Kidney (tissue), 14 donors: ENCODE measurements around the gene UBXN6. TPM values are rescaled to one million over a fixed set of nuclear protein-coding genes. Genes with fewer than 3 reads are reported as not detected.

Source experiments
- DNase-seq, 5 donors: peaks; one replicate each; pipeline ENCODE4 v3.0.0-alpha.2; 2013 to 2020
- FAIRE-seq: peaks from 2 replicates; lab custom pipeline; 2012; peaks lifted over from hg19 to GRCh38; lab: Jason Lieb, UNC
- H3K27ac ChIP-seq, 2 donors: one replicate each; pipeline ENCODE4 v1.7.0; 2013; ENCODE audit warnings: low read depth in 2 of 2, low read length in 2 of 2, inconsistent platforms in 1 of 2
- H3K27me3 ChIP-seq: one replicate; pipeline ENCODE4 v1.7.1; 2013; ENCODE audit warnings: low read length, inconsistent platforms; ENCODE audit not compliant: control insufficient read depth, insufficient read depth
- H3K36me3 ChIP-seq, 3 donors: one replicate each; pipeline versions ENCODE4 v1.7.0 to v1.7.1; 2013; ENCODE audit warnings: low read length in 3 of 3, control low read depth in 1 of 3, inconsistent platforms in 1 of 3; ENCODE audit not compliant: insufficient read depth in 3 of 3, control insufficient read depth in 2 of 3
- H3K4me1 ChIP-seq, 3 donors: one replicate each; pipeline versions ENCODE4 v1.7.0 to v1.7.1; 2013; ENCODE audit warnings: low read length in 3 of 3, inconsistent platforms in 1 of 3, low read depth in 1 of 3; ENCODE audit not compliant: control insufficient read depth in 2 of 3, insufficient read depth in 2 of 3
- H3K4me3 ChIP-seq, 3 donors: one replicate each; pipeline versions ENCODE4 v1.7.0 to v1.8.1; 2013; ENCODE audit warnings: low read length in 3 of 3, control low read depth in 1 of 3, inconsistent platforms in 1 of 3
- H3K9ac ChIP-seq, 3 donors: one replicate each; pipeline versions ENCODE4 v1.7.0 to v1.7.1; 2013; ENCODE audit warnings: low read length in 3 of 3, control low read depth in 1 of 3, inconsistent platforms in 1 of 3
- H3K9me3 ChIP-seq, 3 donors: one replicate each; pipeline versions ENCODE4 v1.7.0 to v1.7.1; 2013; ENCODE audit warnings: low read length in 3 of 3, control low read depth in 1 of 3, inconsistent platforms in 1 of 3; ENCODE audit not compliant: control insufficient read depth in 2 of 3, insufficient read depth in 1 of 3
- intact Hi-C: fragments of 100-400 bp; cut with DNase I; formaldehyde crosslinking; loops from one replicate; pipeline ENCODE4 v1.11.1; 2022
- polyA plus RNA-seq: library from polyadenylated mRNA; stranded (reverse); fragments of 350-450 nt; fragmentation: Illumina TruSeq; extraction: RNeasy Lipid Tissue Mini Kit (QIAGEN cat#74804); gene quantifications from one replicate; pipeline ENCODE4 v1.2.3, GENCODE V29; 2014; ENCODE audit warnings: low read depth, low replicate concordance; ENCODE audit not compliant: insufficient read depth
- total RNA-seq: library from RNA; stranded (reverse); fragmentation: NEBNext Ultra II Directional; extraction: Animal tissue kit (Norgen Biotek cat#: 25700); gene quantifications from one replicate; pipeline ENCODE4 v1.2.1, GENCODE V29; 2021
- TF ChIP-seq, protein P1 (sequence below): IDR thresholded peaks from 3 replicates; pipeline ENCODE4 v1.5.1; 2012; ENCODE audit warnings: mild to moderate bottlenecking, moderate library complexity, borderline replicate concordance; ENCODE audit not compliant: insufficient read depth; ENCODE audit errors: extremely low read depth
- donor health status: control.
- donor health status: control.
- donor health status: control.
- donor health status: control.
- donor health status: control.
- donor health status: DM: yes; HTN: yes; CAD: no.
- donor health status: Normal renal cell carcinoma (clear cell type).

UBXN6 gene
- total and polyA plus RNA-seq, 2 donors from 2014 or later: 110 to 177 TPM

DNA sequence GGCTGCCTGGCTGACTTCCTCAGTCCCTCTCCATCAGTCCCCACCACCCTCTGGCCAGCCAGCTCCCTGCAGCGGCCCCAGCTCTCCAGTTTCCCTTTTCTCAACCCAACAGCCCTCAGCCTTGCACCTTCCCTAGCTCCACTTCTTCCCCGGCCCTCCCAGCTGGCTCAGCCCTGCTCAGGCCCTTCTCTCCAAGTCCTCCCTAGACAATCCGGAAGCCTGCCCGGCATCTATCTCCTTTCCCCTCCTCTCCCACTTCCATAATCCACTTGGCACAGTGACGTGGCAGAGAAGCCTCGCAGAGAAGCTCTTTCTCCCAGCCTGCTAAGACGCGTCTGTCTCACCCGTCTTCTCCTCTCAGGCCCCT is 1.1 kb downstream of the UBXN6 start:
- Histone ChIP-seq H3K4me3 (peak overlapping the region; percentile 67 to 87 (median 78)), H3K27me3 (no peaks in the 10 kb centered on the region), H3K27ac (peak overlapping the region; percentile 71 to 72), H3K9ac (peak overlapping the region; percentile 56 to 87 (median 81)), H3K4me1 (peaks cover 0 to 18% (median 7%) of the 10 kb centered on the region in 3 donors), H3K9me3 (no peaks in the 10 kb centered on the region), H3K36me3 (peaks cover 3 to 14% (median 11%) of the 10 kb centered on the region in 3 donors)
- DNase-seq (peak in 3 of 5 donors; percentile 59 to 73 (median 67)), FAIRE-seq (no peak)
- intact Hi-C loops: no loop called here
- TF ChIP-seq, protein P1, sequence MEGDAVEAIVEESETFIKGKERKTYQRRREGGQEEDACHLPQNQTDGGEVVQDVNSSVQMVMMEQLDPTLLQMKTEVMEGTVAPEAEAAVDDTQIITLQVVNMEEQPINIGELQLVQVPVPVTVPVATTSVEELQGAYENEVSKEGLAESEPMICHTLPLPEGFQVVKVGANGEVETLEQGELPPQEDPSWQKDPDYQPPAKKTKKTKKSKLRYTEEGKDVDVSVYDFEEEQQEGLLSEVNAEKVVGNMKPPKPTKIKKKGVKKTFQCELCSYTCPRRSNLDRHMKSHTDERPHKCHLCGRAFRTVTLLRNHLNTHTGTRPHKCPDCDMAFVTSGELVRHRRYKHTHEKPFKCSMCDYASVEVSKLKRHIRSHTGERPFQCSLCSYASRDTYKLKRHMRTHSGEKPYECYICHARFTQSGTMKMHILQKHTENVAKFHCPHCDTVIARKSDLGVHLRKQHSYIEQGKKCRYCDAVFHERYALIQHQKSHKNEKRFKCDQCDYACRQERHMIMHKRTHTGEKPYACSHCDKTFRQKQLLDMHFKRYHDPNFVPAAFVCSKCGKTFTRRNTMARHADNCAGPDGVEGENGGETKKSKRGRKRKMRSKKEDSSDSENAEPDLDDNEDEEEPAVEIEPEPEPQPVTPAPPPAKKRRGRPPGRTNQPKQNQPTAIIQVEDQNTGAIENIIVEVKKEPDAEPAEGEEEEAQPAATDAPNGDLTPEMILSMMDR: no peak

DNA sequence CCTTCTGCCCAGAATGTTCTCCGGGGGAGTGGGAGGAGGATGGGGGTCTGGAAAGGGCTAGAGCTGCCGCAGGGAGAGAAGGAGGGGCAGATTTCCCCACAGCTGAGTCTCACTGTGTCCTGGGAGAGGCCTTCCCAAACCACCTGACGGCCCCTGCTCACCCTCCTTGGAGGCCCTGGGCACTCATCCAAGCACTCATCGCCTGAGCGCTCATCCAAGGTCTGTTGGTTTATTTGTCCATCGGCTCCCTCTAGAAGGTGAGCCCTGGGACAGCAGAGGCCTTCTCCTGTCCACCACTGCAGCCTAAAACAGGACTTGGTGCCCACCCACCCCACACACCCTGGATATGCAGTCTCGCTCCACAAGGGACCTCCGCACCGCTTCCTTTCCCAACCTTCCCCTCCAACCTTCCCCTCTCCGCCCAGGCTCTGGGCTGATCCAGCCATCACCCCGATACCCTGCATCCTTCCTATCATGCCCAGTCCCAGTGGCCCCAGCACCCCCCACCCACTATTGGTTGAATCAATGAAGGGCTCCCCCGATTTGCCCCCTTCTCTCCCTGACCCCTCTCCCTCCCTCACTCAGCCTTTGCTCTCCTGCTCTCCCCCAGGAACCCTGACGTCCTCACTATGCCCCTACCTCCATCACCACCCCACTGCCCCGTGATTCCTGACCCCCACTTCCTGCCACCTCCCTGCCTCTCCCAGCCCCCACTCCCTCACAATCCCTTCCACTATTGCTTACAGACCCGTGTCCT is 1.7 kb downstream of the UBXN6 start:
- Histone ChIP-seq H3K4me3 (peak overlapping the region in 2 of 3 donors; percentile 37 to 78), H3K9ac (peak overlapping the region in 1 of 3 donors; percentile 81), H3K9me3 (no peaks in the 10 kb centered on the region), H3K27me3 (no peaks in the 10 kb centered on the region), H3K4me1 (peaks cover 0 to 18% (median 7%) of the 10 kb centered on the region in 3 donors), H3K36me3 (peaks cover 3 to 18% (median 11%) of the 10 kb centered on the region in 3 donors), H3K27ac (peak overlapping the region in 1 of 2 donors; percentile 14)
- TF ChIP-seq, protein P1: no peak
- intact Hi-C loops: no loop called here
- FAIRE-seq (no peak), DNase-seq (peak; percentile 85 to 92 (median 90))

DNA sequence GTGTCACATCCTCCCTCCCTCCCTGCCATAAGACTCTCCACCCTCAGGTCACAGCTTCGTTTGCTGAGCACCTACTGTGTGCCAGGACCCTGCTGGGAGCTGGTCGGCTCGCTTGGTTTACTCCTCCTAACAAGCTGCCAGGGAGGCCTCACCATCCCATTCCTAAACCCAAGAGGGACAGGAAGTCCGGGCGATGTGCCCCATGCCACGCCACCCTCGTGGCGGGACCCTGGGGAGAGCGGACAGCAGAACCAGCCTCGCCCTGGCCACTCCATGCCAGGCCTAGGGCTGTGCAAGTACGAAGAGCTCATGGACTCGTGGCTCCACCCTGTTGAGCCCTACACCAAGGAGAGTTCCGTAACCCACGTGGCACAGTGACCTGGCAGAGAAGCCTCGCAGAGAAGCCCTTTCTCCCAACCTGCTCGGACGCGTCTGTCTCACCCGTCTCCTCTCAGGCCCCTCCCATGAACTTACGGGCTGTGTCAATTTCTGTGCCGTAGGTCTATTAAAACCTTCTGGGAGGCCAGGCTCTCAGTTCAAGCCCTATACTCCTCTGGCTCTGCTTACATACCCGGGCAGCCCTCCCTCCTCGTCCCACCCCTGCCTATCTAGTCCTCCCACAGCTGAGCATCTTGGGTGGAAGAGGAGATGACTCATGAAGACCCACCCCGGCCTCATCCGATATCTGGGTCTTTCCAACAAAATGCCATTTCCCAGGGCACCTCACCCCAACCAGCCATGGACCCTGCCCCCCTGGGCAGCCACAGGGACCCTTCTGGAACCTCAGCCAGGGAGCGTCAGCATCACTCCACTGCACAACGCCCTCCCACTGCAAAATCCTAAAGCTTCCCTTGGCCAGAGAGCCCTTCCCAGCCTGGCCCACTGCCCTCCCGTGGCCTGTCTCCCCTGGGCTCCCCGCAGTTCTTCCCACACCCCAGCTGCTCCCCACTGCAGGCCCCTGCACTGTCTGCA is 2.6 kb downstream of the UBXN6 start:
- H3K36me3 ChIP-seq: peaks cover 3 to 18% (median 13%) of the 10 kb centered on the region in 3 donors
- TF ChIP-seq, protein P1: no peak
- H3K4me1 ChIP-seq: peaks cover 0 to 18% (median 7%) of the 10 kb centered on the region in 3 donors
- H3K27me3 ChIP-seq: no peaks in the 10 kb centered on the region
- H3K9me3 ChIP-seq: no peaks in the 10 kb centered on the region
- DNase-seq: peak in 4 of 5 donors; percentile 55 to 76 (median 60)
- H3K27ac ChIP-seq: peak overlapping the region in 1 of 2 donors; percentile 14
- intact Hi-C loops: no loop called here
- no peak for FAIRE-seq
- no peak overlapping the region for H3K4me3 ChIP-seq
- peak overlapping the region in 1 of 3 donors; percentile 22 for H3K9ac ChIP-seq
